Mononuclear cell (primary cell): ENCODE results near the gene TGFBI. TPM values are rescaled to one million over a fixed set of nuclear protein-coding genes. Genes with fewer than 3 reads are reported as not detected.

Source experiments
- H3K27me3 ChIP-seq: 2 replicates; pipeline ENCODE4 v1.6.0; 2011; ENCODE audit warnings: low read length, control low read depth; ENCODE audit not compliant: insufficient read depth
- H3K4me1 ChIP-seq: 2 replicates; pipeline ENCODE4 v1.5.1; 2011; ENCODE audit warnings: mild to moderate bottlenecking, low read length, control low read depth; ENCODE audit not compliant: insufficient read depth
- H3K4me3 ChIP-seq: 2 replicates; pipeline ENCODE4 v1.5.1; 2011; ENCODE audit warnings: mild to moderate bottlenecking, low read length, moderate library complexity
- H3K9me3 ChIP-seq: 2 replicates; pipeline ENCODE4 v1.5.1; 2011; ENCODE audit warnings: low read depth, mild to moderate bottlenecking, control low read depth, low read length
- total RNA-seq: library from RNA; depleted of rRNA; stranded (reverse); fragments of >200 nt; gene quantifications from one replicate; pipeline ENCODE4 v1.2.3, GENCODE V29; 2012

Gene TGFBI
- total RNA-seq, 1 donor, result 159 TPM

- Histone ChIP-seq H3K27me3 (peaks cover 10% of the 10 kb centered on the region), H3K4me1 (peaks cover 64% of the 10 kb centered on the region), H3K4me3 (no peak overlapping the region), H3K9me3 (no peaks in the 10 kb centered on the region)
These were observed 1.5 kb downstream of the TGFBI start for GRCh38 chr5:136030252-136030651.

DNA sequence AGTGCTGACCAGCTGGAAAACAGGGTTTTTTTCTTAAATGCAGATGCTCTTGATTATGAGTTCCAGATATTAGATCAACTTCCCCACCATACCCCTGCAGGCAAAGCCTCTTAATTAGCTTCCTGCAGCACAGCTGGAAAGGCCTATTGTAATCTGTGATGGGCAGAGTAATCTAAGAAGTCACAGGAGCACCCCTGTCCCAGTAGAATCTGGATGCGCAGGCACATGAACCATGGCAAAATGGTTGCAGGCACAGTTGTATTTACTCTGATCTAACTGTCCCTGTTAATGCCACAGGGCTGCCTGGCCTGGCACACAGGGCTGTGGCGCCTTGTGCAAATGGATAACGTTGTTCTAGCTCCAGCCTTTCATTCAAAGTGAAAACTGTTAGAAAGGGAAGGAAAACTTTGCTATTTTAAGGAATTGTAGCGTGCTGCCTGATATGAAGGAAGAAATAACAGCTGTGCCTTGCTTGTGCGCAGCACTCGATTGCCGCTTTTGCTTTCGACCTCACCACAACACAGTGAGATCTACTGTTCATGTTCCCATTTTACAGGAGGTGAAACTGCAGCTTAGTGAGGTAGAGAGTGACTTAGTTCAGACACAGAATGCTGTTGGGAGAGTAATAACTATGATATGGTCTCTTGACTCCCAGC is 2.3 kb downstream of the TGFBI start:
- Histone ChIP-seq H3K27me3 (peaks cover 10% of the 10 kb centered on the region), H3K4me3 (no peak overlapping the region), H3K4me1 (peaks cover 69% of the 10 kb centered on the region), H3K9me3 (no peaks in the 10 kb centered on the region)

GRCh38 chr5:136031711-136032110 is 2.9 kb downstream of the TGFBI start:
- Histone ChIP-seq H3K9me3 (no peaks in the 10 kb centered on the region), H3K4me1 (peaks cover 76% of the 10 kb centered on the region), H3K27me3 (peaks cover 10% of the 10 kb centered on the region), H3K4me3 (no peak overlapping the region)

- H3K27me3 ChIP-seq, result peaks cover 8% of the 10 kb centered on the region
- H3K4me1 ChIP-seq, result peaks cover 84% of the 10 kb centered on the region
- no peaks in the 10 kb centered on the region for H3K9me3 ChIP-seq
- H3K4me3 ChIP-seq, result no peak overlapping the region
These were observed 3.8 kb downstream of the TGFBI start for GRCh38 chr5:136032564-136032963.

DNA sequence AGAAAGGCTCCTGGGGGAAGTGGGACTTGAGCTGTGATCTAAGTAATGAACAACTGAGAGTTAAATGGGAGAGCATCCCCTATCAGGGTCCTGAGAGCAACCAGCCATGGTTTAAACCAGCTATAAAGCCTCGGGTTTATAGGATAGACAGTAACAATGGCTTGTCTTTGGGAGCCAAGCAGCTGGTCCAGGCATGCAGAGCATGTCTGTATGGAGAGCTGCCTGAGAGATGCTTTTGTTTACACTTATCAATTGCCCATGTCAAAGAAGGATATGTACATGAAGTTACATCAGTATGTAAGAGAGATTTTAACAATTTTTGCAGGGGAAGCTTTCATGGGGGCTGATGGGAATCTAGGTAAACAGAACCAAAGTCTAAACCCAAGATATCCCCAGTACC is 4.4 kb downstream of the TGFBI start:
- H3K27me3 ChIP-seq, result peaks cover 3% of the 10 kb centered on the region
- no peaks in the 10 kb centered on the region for H3K9me3 ChIP-seq
- no peak overlapping the region for H3K4me3 ChIP-seq
- H3K4me1 ChIP-seq, result peaks cover 88% of the 10 kb centered on the region

DNA sequence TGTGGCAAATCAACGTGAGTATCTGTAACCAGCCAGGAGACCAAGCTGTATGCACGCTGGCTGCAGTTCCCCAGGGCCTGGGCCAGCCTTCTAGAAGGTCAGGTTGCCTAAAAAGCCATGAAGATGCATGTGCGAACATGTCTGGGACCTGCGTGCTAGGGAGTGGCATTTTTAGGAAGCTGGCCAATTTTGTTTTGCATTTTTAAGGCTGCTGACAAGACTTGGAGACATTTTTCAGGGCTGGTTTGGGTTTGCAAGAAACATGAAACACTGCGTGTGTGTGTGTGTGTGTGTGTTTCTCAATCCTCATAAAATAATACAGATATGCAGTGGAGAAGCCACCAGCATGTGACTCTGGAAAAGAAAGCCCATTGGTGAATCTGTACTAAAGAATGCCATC is 5.1 kb downstream of the TGFBI start:
- Histone ChIP-seq H3K9me3 (no peaks in the 10 kb centered on the region), H3K4me1 (peaks cover 83% of the 10 kb centered on the region), H3K27me3 (no peaks in the 10 kb centered on the region), H3K4me3 (no peak overlapping the region)

DNA sequence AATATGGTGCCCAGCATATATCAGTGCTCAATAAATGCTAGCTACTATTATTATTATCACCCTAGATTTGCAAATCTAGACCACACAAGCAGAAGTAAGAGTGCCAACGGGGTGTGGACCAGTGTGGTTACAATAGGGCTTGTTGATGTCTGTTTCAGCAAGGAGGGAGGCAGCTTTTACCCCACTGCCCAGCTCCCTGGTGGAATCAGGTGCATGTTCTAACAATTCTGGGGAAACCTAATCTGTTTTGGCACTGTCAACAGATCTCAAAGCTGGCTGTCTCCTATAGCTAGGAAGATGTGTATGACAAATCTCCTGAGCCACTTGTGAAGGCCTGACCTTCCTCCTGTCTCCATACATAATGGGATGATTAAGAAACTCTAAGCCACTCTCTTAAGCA is 5.7 kb downstream of the TGFBI start:
- Histone ChIP-seq H3K4me3 (no peak overlapping the region), H3K4me1 (peaks cover 79% of the 10 kb centered on the region), H3K9me3 (no peaks in the 10 kb centered on the region), H3K27me3 (no peaks in the 10 kb centered on the region)

- Histone ChIP-seq H3K9me3 (no peaks in the 10 kb centered on the region), H3K4me1 (peaks cover 74% of the 10 kb centered on the region), H3K4me3 (no peak overlapping the region), H3K27me3 (no peaks in the 10 kb centered on the region)
These were observed 6.2 kb downstream of the TGFBI start for GRCh38 chr5:136034984-136035383.

DNA sequence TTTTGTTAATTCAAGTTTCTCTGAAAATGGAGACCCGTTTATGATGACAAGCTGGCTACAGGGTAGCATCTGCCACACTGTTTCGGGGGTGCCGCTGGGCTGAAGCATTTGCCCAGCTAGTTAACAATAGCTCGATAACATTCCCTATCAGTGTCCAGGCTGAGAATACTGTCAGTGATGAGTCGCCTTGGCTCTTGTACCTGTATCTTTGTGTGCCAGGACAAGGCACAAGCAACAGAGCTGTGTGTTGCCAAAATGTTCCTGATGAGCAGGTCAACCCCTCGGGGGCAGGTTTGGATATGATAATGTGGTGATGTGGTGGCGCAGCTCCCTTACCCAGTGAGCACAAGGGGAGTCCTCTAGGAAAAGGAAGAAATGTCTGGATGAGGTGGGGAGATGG is 7.0 kb downstream of the TGFBI start:
- Histone ChIP-seq H3K4me1 (peaks cover 66% of the 10 kb centered on the region), H3K4me3 (no peak overlapping the region), H3K9me3 (no peaks in the 10 kb centered on the region), H3K27me3 (no peaks in the 10 kb centered on the region)

- Histone ChIP-seq H3K4me3 (no peak overlapping the region), H3K4me1 (peaks cover 60% of the 10 kb centered on the region), H3K9me3 (no peaks in the 10 kb centered on the region), H3K27me3 (no peaks in the 10 kb centered on the region)
These were observed 7.6 kb downstream of the TGFBI start for GRCh38 chr5:136036293-136036911.

DNA sequence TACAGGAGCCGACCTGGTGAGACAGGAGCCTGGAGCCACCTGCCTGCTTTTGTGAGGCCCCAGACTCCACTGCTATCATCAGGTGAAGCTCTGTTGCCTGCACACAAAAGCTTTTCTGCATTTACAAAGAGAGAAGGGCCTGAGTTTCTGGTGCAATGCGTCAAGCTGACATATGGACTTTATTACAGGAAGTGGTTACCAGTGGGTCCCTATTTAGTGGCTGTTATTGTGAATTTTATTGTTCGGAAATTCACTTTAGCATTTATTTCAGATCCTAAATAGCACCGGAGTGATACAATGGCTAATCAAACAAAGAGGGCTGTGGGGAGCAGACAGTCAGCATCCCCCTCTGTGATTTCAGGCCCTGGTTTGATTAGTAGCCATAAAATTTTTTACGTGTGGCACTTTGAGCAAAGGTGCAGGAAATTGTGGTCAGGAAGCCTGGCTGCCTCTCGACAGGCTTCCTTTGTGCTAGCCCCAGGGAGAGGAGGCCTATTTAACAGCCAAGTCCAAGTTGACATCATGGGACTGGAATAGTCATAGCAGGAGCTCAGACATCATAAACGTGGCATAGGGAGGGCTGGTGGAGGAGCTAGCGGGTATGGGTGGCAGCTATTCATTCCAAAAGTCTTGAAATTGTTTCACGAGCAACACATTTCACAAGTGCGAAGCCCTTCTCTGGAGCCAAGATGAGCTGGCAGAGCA is 8.4 kb downstream of the TGFBI start:
- Histone ChIP-seq H3K27me3 (no peaks in the 10 kb centered on the region), H3K4me1 (peaks cover 56% of the 10 kb centered on the region), H3K9me3 (no peaks in the 10 kb centered on the region), H3K4me3 (no peak overlapping the region)

DNA sequence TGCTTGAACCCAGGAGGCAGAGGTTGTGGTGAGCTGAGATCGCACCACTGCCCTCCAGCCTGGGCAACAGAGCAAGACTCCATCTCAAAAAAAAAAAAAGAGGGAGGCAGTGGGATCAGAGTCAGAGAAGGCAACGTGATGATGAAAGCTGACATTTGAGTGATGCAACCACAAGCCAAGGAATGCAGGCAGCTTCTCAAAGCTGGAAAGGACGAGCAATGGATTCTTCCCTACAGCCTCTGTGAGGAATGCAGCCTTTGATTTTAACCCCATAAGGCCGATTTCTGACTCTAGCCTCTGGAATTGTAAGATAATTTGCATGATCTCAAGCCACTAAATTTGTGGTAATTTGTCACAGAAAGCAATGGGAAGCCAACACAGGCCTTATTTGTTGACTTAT is 9.8 kb downstream of the TGFBI start:
- Histone ChIP-seq H3K9me3 (no peaks in the 10 kb centered on the region), H3K27me3 (no peaks in the 10 kb centered on the region), H3K4me1 (peaks cover 51% of the 10 kb centered on the region), H3K4me3 (no peak overlapping the region)

GRCh38 chr5:136039202-136039601 is 10.4 kb downstream of the TGFBI start:
- no peaks in the 10 kb centered on the region for H3K27me3 ChIP-seq
- H3K4me3 ChIP-seq, result no peak overlapping the region
- H3K4me1 ChIP-seq, result peaks cover 45% of the 10 kb centered on the region
- no peaks in the 10 kb centered on the region for H3K9me3 ChIP-seq

GRCh38 chr5:136040746-136041415 is 12.1 kb downstream of the TGFBI start:
- Histone ChIP-seq H3K9me3 (no peaks in the 10 kb centered on the region), H3K27me3 (no peaks in the 10 kb centered on the region), H3K4me1 (peaks cover 34% of the 10 kb centered on the region), H3K4me3 (no peak overlapping the region)

GRCh38 chr5:136042156-136042555 is 13.4 kb downstream of the TGFBI start:
- Histone ChIP-seq H3K4me1 (peaks cover 28% of the 10 kb centered on the region), H3K4me3 (no peak overlapping the region)

More at GRCh38 chr5:136042156-136042555, 13.4 kb downstream of the TGFBI start:
- H3K27me3 ChIP-seq, result no peaks in the 10 kb centered on the region
- no peaks in the 10 kb centered on the region for H3K9me3 ChIP-seq
